Kidney (tissue), 14 donors: Measurements from ENCODE around the gene PIEZO2. TPM values are rescaled to one million over a fixed set of nuclear protein-coding genes. Genes with fewer than 3 reads are reported as not detected.

Experiments
- DNase-seq, 5 donors: peaks; one replicate each; pipeline ENCODE4 v3.0.0-alpha.2; 2013 to 2020
- FAIRE-seq: peaks from 2 replicates; lab custom pipeline; 2012; peaks lifted over from hg19 to GRCh38; lab: Jason Lieb, UNC
- H3K27ac ChIP-seq, 2 donors: one replicate each; pipeline ENCODE4 v1.7.0; 2013; ENCODE audit warnings: low read depth in 2 of 2, low read length in 2 of 2, inconsistent platforms in 1 of 2
- H3K27me3 ChIP-seq: one replicate; pipeline ENCODE4 v1.7.1; 2013; ENCODE audit warnings: low read length, inconsistent platforms; ENCODE audit not compliant: control insufficient read depth, insufficient read depth
- H3K36me3 ChIP-seq, 3 donors: one replicate each; pipeline versions ENCODE4 v1.7.0 to v1.7.1; 2013; ENCODE audit warnings: low read length in 3 of 3, control low read depth in 1 of 3, inconsistent platforms in 1 of 3; ENCODE audit not compliant: insufficient read depth in 3 of 3, control insufficient read depth in 2 of 3
- H3K4me1 ChIP-seq, 3 donors: one replicate each; pipeline versions ENCODE4 v1.7.0 to v1.7.1; 2013; ENCODE audit warnings: low read length in 3 of 3, inconsistent platforms in 1 of 3, low read depth in 1 of 3; ENCODE audit not compliant: control insufficient read depth in 2 of 3, insufficient read depth in 2 of 3
- H3K4me3 ChIP-seq, 3 donors: one replicate each; pipeline versions ENCODE4 v1.7.0 to v1.8.1; 2013; ENCODE audit warnings: low read length in 3 of 3, control low read depth in 1 of 3, inconsistent platforms in 1 of 3
- H3K9ac ChIP-seq, 3 donors: one replicate each; pipeline versions ENCODE4 v1.7.0 to v1.7.1; 2013; ENCODE audit warnings: low read length in 3 of 3, control low read depth in 1 of 3, inconsistent platforms in 1 of 3
- H3K9me3 ChIP-seq, 3 donors: one replicate each; pipeline versions ENCODE4 v1.7.0 to v1.7.1; 2013; ENCODE audit warnings: low read length in 3 of 3, control low read depth in 1 of 3, inconsistent platforms in 1 of 3; ENCODE audit not compliant: control insufficient read depth in 2 of 3, insufficient read depth in 1 of 3
- CTCF ChIP-seq: IDR thresholded peaks from 3 replicates; pipeline ENCODE4 v1.5.1; 2012; ENCODE audit warnings: mild to moderate bottlenecking, moderate library complexity, borderline replicate concordance; ENCODE audit not compliant: insufficient read depth; ENCODE audit errors: extremely low read depth
- intact Hi-C: fragments of 100-400 bp; cut with DNase I; formaldehyde crosslinking; loops from one replicate; pipeline ENCODE4 v1.11.1; 2022
- polyA plus RNA-seq: library from polyadenylated mRNA; stranded (reverse); fragments of 350-450 nt; fragmentation: Illumina TruSeq; extraction: RNeasy Lipid Tissue Mini Kit (QIAGEN cat#74804); gene quantifications from one replicate; pipeline ENCODE4 v1.2.3, GENCODE V29; 2014; ENCODE audit warnings: low read depth, low replicate concordance; ENCODE audit not compliant: insufficient read depth
- total RNA-seq: library from RNA; stranded (reverse); fragmentation: NEBNext Ultra II Directional; extraction: Animal tissue kit (Norgen Biotek cat#: 25700); gene quantifications from one replicate; pipeline ENCODE4 v1.2.1, GENCODE V29; 2021
- donor health status: control.
- donor health status: control.
- donor health status: control.
- donor health status: control.
- donor health status: control.
- donor health status: DM: yes; HTN: yes; CAD: no.
- donor health status: Normal renal cell carcinoma (clear cell type).

PIEZO2 gene
- total and polyA plus RNA-seq, 2 donors from 2014 or later, result 1.1 to 4.1 TPM

GRCh38 chr18:11035814-11036495, 113.4 kb downstream of the PIEZO2 start:
- H3K9ac ChIP-seq, result no peak overlapping the region
- H3K27ac ChIP-seq, result no peak overlapping the region
- H3K36me3 ChIP-seq, result no peaks in the 10 kb centered on the region
- H3K27me3 ChIP-seq, result no peaks in the 10 kb centered on the region
- H3K4me1 ChIP-seq, result no peaks in the 10 kb centered on the region
- DNase-seq (no peak), FAIRE-seq (no peak)
- intact Hi-C loops, result no loop called here
- H3K9me3 ChIP-seq, result no peaks in the 10 kb centered on the region
- TF ChIP-seq CTCF, result no peak
- H3K4me3 ChIP-seq, result no peak overlapping the region

GRCh38 chr18:11035376-11035775, 114.0 kb downstream of the PIEZO2 start:
- FAIRE-seq, result no peak
- no peaks in the 10 kb centered on the region for H3K4me1 ChIP-seq
- no peaks in the 10 kb centered on the region for H3K27me3 ChIP-seq
- TF ChIP-seq CTCF, result no peak
- no peaks in the 10 kb centered on the region for H3K36me3 ChIP-seq
- H3K4me3 ChIP-seq, result no peak overlapping the region
- no peak for DNase-seq
- intact Hi-C loops, result no loop called here
- no peak overlapping the region for H3K27ac ChIP-seq
- H3K9me3 ChIP-seq, result no peaks in the 10 kb centered on the region
- H3K9ac ChIP-seq, result no peak overlapping the region

- Histone ChIP-seq H3K4me1 (no peaks in the 10 kb centered on the region), H3K27me3 (no peaks in the 10 kb centered on the region), H3K9me3 (no peaks in the 10 kb centered on the region), H3K36me3 (no peaks in the 10 kb centered on the region), H3K9ac (no peak overlapping the region), H3K27ac (no peak overlapping the region), H3K4me3 (no peak overlapping the region)
- TF ChIP-seq CTCF, result no peak
- no peak for FAIRE-seq
- intact Hi-C loops, result no loop called here
- no peak for DNase-seq
Observed at GRCh38 chr18:11034884-11035283, 114.5 kb downstream of the PIEZO2 start.

GRCh38 chr18:11033503-11033902, 115.9 kb downstream of the PIEZO2 start:
- no peak for FAIRE-seq

More at GRCh38 chr18:11033503-11033902, 115.9 kb downstream of the PIEZO2 start:
- Histone ChIP-seq H3K27ac (no peak overlapping the region), H3K27me3 (no peaks in the 10 kb centered on the region), H3K9ac (no peak overlapping the region), H3K4me3 (no peak overlapping the region), H3K9me3 (no peaks in the 10 kb centered on the region), H3K36me3 (no peaks in the 10 kb centered on the region), H3K4me1 (no peaks in the 10 kb centered on the region)
- TF ChIP-seq CTCF, result no peak
- intact Hi-C loops, result no loop called here
- DNase-seq, result no peak
